ENCODE data around the gene DROSHA.

Gene DROSHA

GRCh38 chr5:31530541-31531265 lies 1.2 kb downstream of the DROSHA start:
- no peak for DNase-seq

GRCh38 chr5:31523041-31523440 lies 8.9 kb downstream of the DROSHA start:
- no peak for DNase-seq

GRCh38 chr5:31516802-31517201 lies 15.1 kb downstream of the DROSHA start:
- no peak for DNase-seq

- no peak for DNase-seq
These were observed 20.6 kb downstream of the DROSHA start for GRCh38 chr5:31511305-31511704.

GRCh38 chr5:31504529-31504928 lies 27.4 kb downstream of the DROSHA start:
- DNase-seq = no peak

- no peak for DNase-seq
These were observed 29.4 kb downstream of the DROSHA start for GRCh38 chr5:31502506-31502905.

- no peak for DNase-seq
These were observed 31.6 kb downstream of the DROSHA start for GRCh38 chr5:31500256-31500655.

GRCh38 chr5:31496891-31497290 lies 35.0 kb downstream of the DROSHA start:
- no peak for DNase-seq

GRCh38 chr5:31496301-31496700 lies 35.6 kb downstream of the DROSHA start:
- no peak for DNase-seq

GRCh38 chr5:31495336-31495735 lies 36.6 kb downstream of the DROSHA start:
- no peak for DNase-seq

- DNase-seq = no peak
These were observed 39.0 kb downstream of the DROSHA start for GRCh38 chr5:31492869-31493268.

- DNase-seq = no peak
These were observed 44.4 kb downstream of the DROSHA start for GRCh38 chr5:31487506-31487905.

- no peak for DNase-seq
These were observed 45.5 kb downstream of the DROSHA start for GRCh38 chr5:31486441-31486840.

- DNase-seq = no peak
These were observed 46.3 kb downstream of the DROSHA start for GRCh38 chr5:31485376-31486207.

GRCh38 chr5:31481531-31482165 lies 50.2 kb downstream of the DROSHA start:
- DNase-seq = no peak

- no peak for DNase-seq
These were observed 52.2 kb downstream of the DROSHA start for GRCh38 chr5:31479706-31480105.

GRCh38 chr5:31478901-31479300 lies 53.0 kb downstream of the DROSHA start:
- DNase-seq = no peak

GRCh38 chr5:31477971-31478370 lies 53.9 kb downstream of the DROSHA start:
- DNase-seq = no peak

GRCh38 chr5:31477516-31477915 lies 54.4 kb downstream of the DROSHA start:
- no peak for DNase-seq

- DNase-seq = no peak
These were observed 55.2 kb downstream of the DROSHA start for GRCh38 chr5:31476738-31477141.

- DNase-seq = no peak
These were observed 60.0 kb downstream of the DROSHA start for GRCh38 chr5:31471916-31472315.

- DNase-seq = no peak
These were observed 60.9 kb downstream of the DROSHA start for GRCh38 chr5:31471040-31471439.

GRCh38 chr5:31470608-31471007 lies 61.3 kb downstream of the DROSHA start:
- DNase-seq = no peak

GRCh38 chr5:31469886-31470285 lies 62.0 kb downstream of the DROSHA start:
- DNase-seq = no peak
